T-cell (primary cell): Measurements from ENCODE around the gene BRD3OS. TPM values are rescaled to one million over a fixed set of nuclear protein-coding genes. Genes with fewer than 3 reads are reported as not detected.

Source experiments
- ATAC-seq, 4 experiments: fragments of 200-7000 bp in 3 of 4; fragments of 150-1000 bp in 1 of 4; cut with Tn5 transposase; replicated peaks in 1 of 4; 1 replicate in 3 of 4; 2 replicates in 1 of 4; pipeline ENCODE4 v1.10.0; 2021; ENCODE audit warnings: moderate library complexity in 3 of 4, mild to moderate bottlenecking in 2 of 4, moderate number of reproducible peaks in 1 of 4
- CTCF ChIA-PET, 2 donors: fragments of 300-600 bp; sonication (Branson Sonifier 250); formaldehyde crosslinking; loops; one replicate each; lab custom pipeline; 2022; ENCODE audit warnings: antibody characterized with exemption in 2 of 2; lab: Charles Lee
- POLR2A ChIA-PET, 2 donors: fragments of 300-600 bp; sonication (Branson Sonifier 250); formaldehyde crosslinking; loops; one replicate each; lab custom pipeline; 2022; ENCODE audit warnings: antibody characterized with exemption in 2 of 2; lab: Charles Lee
- DNase-seq, 35 experiments: peaks; one replicate each; pipeline versions ENCODE4 v3.0.0 to v3.0.0-alpha.2; 2013 to 2023
- H3K27ac ChIP-seq: one replicate; pipeline ENCODE4 v1.5.1; 2013; ENCODE audit warnings: low read length
- H3K27me3 ChIP-seq, 2 experiments: replicated peaks in 1 of 2; 1 replicate in 1 of 2; 2 replicates in 1 of 2; pipeline versions ENCODE4 v1.6.1 to v1.7.0; 2013; ENCODE audit warnings: low read length in 1 of 2, mixed read lengths in 1 of 2; ENCODE audit not compliant: control insufficient read depth in 2 of 2, insufficient read depth in 2 of 2; ENCODE audit errors: extremely low read depth in 1 of 2
- H3K36me3 ChIP-seq, 2 donors: 1 replicate in 1 of 2; 2 replicates in 1 of 2; pipeline versions ENCODE4 v1.6.1 to v1.7.0; 2013; ENCODE audit warnings: low read length in 1 of 2; ENCODE audit not compliant: control insufficient read depth in 2 of 2, insufficient read depth in 1 of 2; ENCODE audit errors: extremely low read depth in 1 of 2
- H3K4me1 ChIP-seq, 2 experiments: 1 replicate in 1 of 2; 2 replicates in 1 of 2; pipeline versions ENCODE4 v1.6.1 to v1.7.0; 2013; ENCODE audit warnings: low read length in 2 of 2, mixed read lengths in 1 of 2; ENCODE audit not compliant: insufficient read depth in 2 of 2, control insufficient read depth in 1 of 2; ENCODE audit errors: extremely low read depth in 1 of 2
- H3K4me3 ChIP-seq, 2 donors: 1 replicate in 1 of 2; 2 replicates in 1 of 2; pipeline versions ENCODE4 v1.5.1 to v1.7.0; 2013; ENCODE audit warnings: mild to moderate bottlenecking in 2 of 2, low read length in 1 of 2, moderate library complexity in 1 of 2; ENCODE audit not compliant: control insufficient read depth in 1 of 2; ENCODE audit errors: extremely low read depth in 1 of 2
- H3K9me3 ChIP-seq: 2 replicates; pipeline ENCODE4 v1.7.0; 2013
- H3K27ac Mint-ChIP-seq, 2 donors: one replicate each; pipeline ENCODE4 v1.8.0; 2020 to 2021; ENCODE audit warnings: mild to moderate bottlenecking in 2 of 2, mixed read lengths in 2 of 2
- H3K27me3 Mint-ChIP-seq, 2 donors: one replicate each; pipeline ENCODE4 v1.8.0; 2021 to 2022; ENCODE audit warnings: mixed read lengths in 2 of 2
- H3K36me3 Mint-ChIP-seq: one replicate; pipeline ENCODE4 v1.8.0; 2021; ENCODE audit warnings: mixed read lengths
- H3K4me1 Mint-ChIP-seq, 3 donors: one replicate each; pipeline ENCODE4 v1.8.0; 2020 to 2022; ENCODE audit warnings: mixed read lengths in 3 of 3, mild to moderate bottlenecking in 1 of 3
- H3K4me3 Mint-ChIP-seq, 3 donors: one replicate each; pipeline ENCODE4 v1.8.0; 2020 to 2022; ENCODE audit warnings: mild to moderate bottlenecking in 3 of 3, mixed read lengths in 3 of 3, moderate library complexity in 3 of 3
- H3K9me3 Mint-ChIP-seq, 3 donors: one replicate each; pipeline ENCODE4 v1.8.0; 2020 to 2022; ENCODE audit warnings: mixed read lengths in 3 of 3
- whole genome bisulfite sequencing: methylation state at CpG from one replicate; pipeline ENCODE4 v1.1.5; 2013; ENCODE audit warnings: missing lambda C conversion rate; ENCODE audit not compliant: insufficient coverage; 5-methylcytosine and 5-hydroxymethylcytosine counted together
- total RNA-seq, 35 experiments: library from RNA in 6 of 35; stranded (reverse) in 6 of 35; fragments of 120-200 nt in 1 of 35; gene quantifications; one replicate each; pipeline versions ENCODE4 v1.2.1 to v1.2.4 and lab custom pipeline; 2013 to 2026

BRD3OS gene
- total RNA-seq, 5 donors from 2014 or later (not counting 1 experiment from before 2014, with no cell fraction given) = 8.4 to 18.0 (median 16.5) TPM

GRCh38 chr9:134028076-134028475, 2.8 kb downstream of the BRD3OS start:
- H3K9me3 ChIP-seq = no peaks in the 10 kb centered on the region
- H3K4me1 Mint-ChIP-seq = peaks cover 12 to 22% (median 16%) of the 10 kb centered on the region in 3 donors
- ChIA-PET CTCF (no interaction called here), POLR2A (no interaction called here)
- peak overlapping the region in 2 of 3 donors; percentile 4 to 44 for H3K4me3 Mint-ChIP-seq
- H3K27me3 ChIP-seq = no peaks in the 10 kb centered on the region
- DNase-seq (no peak), ATAC-seq (no peak)
- 98% methylated on average over 8 of the region's 9 CpGs for WGBS
- peaks cover 14% of the 10 kb centered on the region for H3K36me3 Mint-ChIP-seq
- H3K27ac Mint-ChIP-seq = peak overlapping the region in 1 of 2 donors; percentile 12
- no peaks in the 10 kb centered on the region for H3K27me3 Mint-ChIP-seq
- H3K4me3 ChIP-seq = no peak overlapping the region
- H3K36me3 ChIP-seq = peaks cover 6 to 15% of the 10 kb centered on the region in 2 donors
- H3K4me1 ChIP-seq = peaks cover 0 to 14% of the 10 kb centered on the region in 2 experiments
- no peak overlapping the region for H3K27ac ChIP-seq
- H3K9me3 Mint-ChIP-seq = no peaks in the 10 kb centered on the region

GRCh38 chr9:134028575-134029247, 3.4 kb downstream of the BRD3OS start:
- no peak overlapping the region for H3K4me3 ChIP-seq
- DNase-seq (no peak), ATAC-seq (no peak)
- peaks cover 0 to 14% of the 10 kb centered on the region in 2 experiments for H3K4me1 ChIP-seq
- no peak overlapping the region for H3K27ac ChIP-seq
- Mint-ChIP-seq H3K9me3 (no peaks in the 10 kb centered on the region), H3K4me1 (peaks cover 12 to 22% (median 16%) of the 10 kb centered on the region in 3 donors), H3K36me3 (peaks cover 20% of the 10 kb centered on the region), H3K27me3 (no peaks in the 10 kb centered on the region), H3K27ac (no peak overlapping the region), H3K4me3 (no peak overlapping the region)
- ChIA-PET POLR2A (no interaction called here), CTCF (no interaction called here)
- no peaks in the 10 kb centered on the region for H3K27me3 ChIP-seq
- H3K36me3 ChIP-seq = peaks cover 6 to 21% of the 10 kb centered on the region in 2 donors
- no peaks in the 10 kb centered on the region for H3K9me3 ChIP-seq
- 97% methylated on average over 21 of the region's 22 CpGs for WGBS

GRCh38 chr9:134029248-134030226, 4.3 kb downstream of the BRD3OS start:
- CTCF ChIA-PET = no interaction called here
- POLR2A ChIA-PET = no interaction called here
- peaks cover 0 to 14% of the 10 kb centered on the region in 2 experiments for H3K4me1 ChIP-seq
- ATAC-seq = no peak
- no peaks in the 10 kb centered on the region for H3K9me3 ChIP-seq
- no peaks in the 10 kb centered on the region for H3K9me3 Mint-ChIP-seq
- H3K4me3 Mint-ChIP-seq = no peak overlapping the region
- WGBS = 87% methylated on average over 17 of the region's 21 CpGs
- no peak overlapping the region for H3K4me3 ChIP-seq
- H3K27me3 Mint-ChIP-seq = no peaks in the 10 kb centered on the region
- peaks cover 22% of the 10 kb centered on the region for H3K36me3 Mint-ChIP-seq
- H3K4me1 Mint-ChIP-seq = peaks cover 11 to 19% (median 13%) of the 10 kb centered on the region in 3 donors
- H3K27me3 ChIP-seq = no peaks in the 10 kb centered on the region
- no peak for DNase-seq
- peaks cover 7 to 29% of the 10 kb centered on the region in 2 donors for H3K36me3 ChIP-seq
- H3K27ac Mint-ChIP-seq = no peak overlapping the region
- no peak overlapping the region for H3K27ac ChIP-seq

GRCh38 chr9:134030821-134031470, 5.7 kb downstream of the BRD3OS start:
- H3K36me3 Mint-ChIP-seq = peaks cover 32% of the 10 kb centered on the region
- POLR2A ChIA-PET = no interaction called here

GRCh38 chr9:134031783-134032182, 6.5 kb downstream of the BRD3OS start:
- Mint-ChIP-seq H3K4me3 (no peak overlapping the region), H3K36me3 (peaks cover 38% of the 10 kb centered on the region), H3K27ac (no peak overlapping the region), H3K4me1 (peaks cover 4 to 9% (median 7%) of the 10 kb centered on the region in 3 donors), H3K27me3 (no peaks in the 10 kb centered on the region), H3K9me3 (no peaks in the 10 kb centered on the region)
- Histone ChIP-seq H3K36me3 (peaks cover 21 to 49% of the 10 kb centered on the region in 2 donors), H3K9me3 (no peaks in the 10 kb centered on the region), H3K4me3 (no peak overlapping the region), H3K4me1 (no peaks in the 10 kb centered on the region), H3K27ac (no peak overlapping the region), H3K27me3 (no peaks in the 10 kb centered on the region)
- 96% methylated on average over 12 of the region's 14 CpGs for WGBS
- ATAC-seq = no peak
- ChIA-PET POLR2A (no interaction called here), CTCF (interaction anchor here in 1 of 2 donors (0.6 kb wide), 1 partner anchor 41 kb away, joined by 3 read pairs; no protein-coding TSS in a partner anchor)
- no peak for DNase-seq

More at GRCh38 chr9:134030821-134031470, 5.7 kb downstream of the BRD3OS start:
- Histone ChIP-seq H3K36me3 (peaks cover 19 to 43% of the 10 kb centered on the region in 2 donors), H3K9me3 (no peaks in the 10 kb centered on the region), H3K4me1 (peaks cover 0 to 8% of the 10 kb centered on the region in 2 experiments), H3K27me3 (no peaks in the 10 kb centered on the region), H3K4me3 (no peak overlapping the region), H3K27ac (no peak overlapping the region)
- Mint-ChIP-seq H3K4me3 (no peak overlapping the region), H3K27ac (no peak overlapping the region), H3K4me1 (peaks cover 7 to 18% (median 12%) of the 10 kb centered on the region in 3 donors), H3K9me3 (no peaks in the 10 kb centered on the region), H3K27me3 (no peaks in the 10 kb centered on the region)
- whole genome bisulfite sequencing = 95% methylated on average over 24 of the region's 29 CpGs
- CTCF ChIA-PET = interaction anchor here in 1 of 2 donors (0.7 kb wide), 1 partner anchor 261 kb away, joined by 15 read pairs; no protein-coding TSS in a partner anchor
- DNase-seq = no peak
- no peak for ATAC-seq
